ENCODE measurements around the gene MAP3K20.
"Not testable (repeated sequence)": the region's sequence is repeated elsewhere in the genome, so short reads cannot be mapped to it uniquely, and the experiment has no call there.

MAP3K20 gene

DNA sequence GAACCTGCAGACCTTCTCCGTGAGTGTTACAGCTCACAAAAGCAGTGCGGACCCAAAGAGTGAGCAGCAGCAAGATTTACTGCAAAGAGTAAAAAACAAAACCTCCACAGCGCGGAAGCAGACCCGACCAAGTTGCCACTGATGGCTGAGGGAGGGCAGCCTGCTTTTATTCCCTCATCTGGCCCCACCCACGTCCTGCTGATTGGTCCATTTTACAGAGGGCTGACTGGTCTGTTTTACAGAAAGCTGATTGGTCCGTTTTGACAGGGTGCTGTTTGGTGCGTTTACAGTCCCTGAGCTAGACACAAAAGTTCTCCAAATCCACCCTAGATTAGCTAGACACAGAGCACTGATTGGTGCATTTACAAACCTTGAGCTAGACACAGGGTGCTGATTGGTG, 206.3 kb downstream of the MAP3K20 start:
- DNase-seq (ENCODE audit: low read depth) = not testable (repeated sequence)

DNA sequence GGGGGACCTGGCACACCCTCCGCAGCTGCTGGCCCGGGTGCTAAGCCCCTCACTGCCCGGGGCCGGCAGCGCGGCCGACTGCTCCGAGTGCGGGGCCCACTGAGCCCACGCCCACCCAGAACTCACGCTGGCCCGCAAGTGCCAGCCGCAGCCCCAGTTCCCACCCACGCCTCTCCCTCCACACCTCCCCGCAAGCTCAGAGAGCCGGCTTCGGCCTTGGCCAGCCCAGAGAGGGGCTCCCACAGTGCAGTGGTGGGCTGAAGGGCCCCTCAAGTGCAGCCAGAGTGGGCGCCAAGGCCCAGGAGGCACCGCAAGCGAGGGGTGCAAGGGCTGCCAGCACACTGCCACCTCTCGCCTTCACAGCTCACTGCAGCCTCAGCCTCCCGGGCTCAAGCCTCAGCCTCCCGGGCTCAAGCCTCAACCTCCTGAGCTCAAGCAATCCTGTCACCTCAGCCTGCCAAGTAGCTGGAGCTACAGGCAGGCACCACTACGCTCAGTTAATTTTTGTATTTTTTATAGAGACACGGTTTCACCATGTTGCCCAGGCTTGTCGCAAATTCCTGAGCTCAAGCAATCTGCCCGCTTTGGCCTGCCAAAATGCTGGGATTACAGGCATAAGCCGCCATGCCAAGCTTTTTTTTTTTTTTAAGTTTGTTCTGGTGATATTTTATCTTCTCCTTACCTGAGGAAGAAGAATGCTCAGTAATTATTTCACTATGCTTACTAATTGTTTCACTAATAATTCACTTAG, 207.3 kb downstream of the MAP3K20 start:
- no peak for DNase-seq (ENCODE audit: low read depth)

DNA sequence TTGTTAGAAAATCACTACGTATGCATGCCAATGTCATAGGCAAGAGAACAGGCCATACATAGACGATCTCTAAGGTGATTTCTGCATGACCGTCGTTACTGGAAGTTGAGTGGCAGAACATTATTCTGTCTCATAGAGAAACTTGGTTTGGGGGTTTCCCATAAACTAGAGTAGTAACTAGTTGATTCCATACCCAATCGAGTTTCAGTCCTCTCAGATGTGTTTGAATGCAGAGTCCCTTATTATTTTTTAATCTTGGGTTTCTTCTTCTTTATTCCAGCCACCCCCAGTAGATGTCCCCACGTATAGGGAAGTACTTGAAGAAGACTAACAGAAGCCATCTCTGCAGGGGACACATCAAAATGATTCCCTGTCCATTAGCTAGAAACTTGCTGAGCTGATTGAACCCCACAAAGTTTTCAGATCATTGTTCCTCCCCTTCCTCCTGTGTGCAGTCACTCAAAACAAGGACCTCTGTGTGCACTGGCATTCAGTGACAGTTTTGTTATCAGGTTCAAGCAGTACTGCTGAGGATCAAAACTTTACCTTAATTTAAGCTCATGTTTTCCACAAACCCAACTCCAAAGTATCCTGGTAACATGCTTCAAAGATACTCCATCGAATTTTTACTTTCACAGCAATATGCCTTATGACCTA, 210.6 kb downstream of the MAP3K20 start:
- no peak for DNase-seq (ENCODE audit: low read depth)

DNA sequence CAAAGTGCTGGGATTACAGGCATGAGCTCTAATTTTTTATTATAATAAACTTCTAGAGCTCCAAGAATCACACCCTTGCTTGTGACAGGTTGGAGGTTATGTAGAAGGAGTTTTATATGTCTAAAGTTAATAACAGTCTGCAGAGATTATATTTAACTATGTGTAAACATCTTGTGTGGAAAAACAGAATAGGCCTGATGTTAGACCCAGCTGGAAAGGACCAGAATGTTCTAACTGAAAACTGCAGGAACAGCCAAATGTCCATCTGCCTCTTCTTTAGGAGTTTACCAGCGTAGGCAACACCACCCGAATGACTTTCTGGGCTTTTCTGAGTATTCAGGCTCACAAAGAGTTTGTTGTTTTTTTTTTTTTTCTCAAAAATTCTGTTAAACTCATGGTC, 211.9 kb downstream of the MAP3K20 start:
- no peak for DNase-seq (ENCODE audit: low read depth)

DNA sequence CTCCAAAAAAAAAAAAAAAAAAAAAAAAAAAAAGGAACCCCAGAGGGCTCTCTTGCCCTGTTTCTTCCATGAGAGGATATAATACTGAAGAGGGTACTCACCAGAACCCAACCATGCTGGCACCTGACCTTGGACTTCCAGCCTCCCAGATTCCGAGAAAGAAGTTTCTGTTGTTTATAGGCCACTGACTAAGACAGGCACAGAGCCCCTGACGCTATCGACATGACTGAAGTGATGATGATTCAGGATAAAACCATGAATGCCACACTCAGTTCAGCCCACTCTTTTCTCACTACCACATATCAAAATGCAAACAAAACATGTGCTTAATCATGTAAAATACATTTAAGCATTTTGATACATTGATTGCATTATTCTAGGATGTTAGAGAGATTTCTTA, 212.9 kb downstream of the MAP3K20 start:
- DNase-seq (ENCODE audit: low read depth) = peak; percentile 79

DNA sequence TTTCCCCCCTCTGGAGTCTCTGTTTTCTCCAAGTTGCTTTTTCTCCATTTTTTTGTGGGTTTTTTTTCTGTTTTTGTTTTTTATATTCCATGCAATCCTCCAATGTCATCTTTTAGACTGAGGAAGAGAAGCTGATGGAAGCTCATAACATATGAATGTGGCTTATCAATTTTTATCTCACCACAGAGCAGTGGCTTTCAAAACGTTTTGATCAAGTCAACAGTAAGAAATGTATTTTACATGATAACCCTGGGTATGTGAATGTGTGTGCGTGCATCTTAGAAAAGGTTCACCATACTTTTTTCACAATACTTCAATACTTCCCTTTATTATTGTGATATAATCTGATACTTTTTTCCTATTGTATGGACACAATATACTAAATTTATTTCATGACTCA, 214.4 kb downstream of the MAP3K20 start:
- DNase-seq (ENCODE audit: low read depth) = peak; percentile 79

GRCh38 chr2:173290518-173290917, 214.9 kb downstream of the MAP3K20 start:
- DNase-seq (ENCODE audit: low read depth) = no peak

GRCh38 chr2:173291412-173291811, 215.8 kb downstream of the MAP3K20 start:
- no peak for DNase-seq (ENCODE audit: low read depth)

GRCh38 chr2:173296235-173296634, 220.6 kb downstream of the MAP3K20 start:
- no peak for DNase-seq (ENCODE audit: low read depth)

GRCh38 chr2:173298536-173299097, 223.0 kb downstream of the MAP3K20 start:
- peak; percentile 32 for DNase-seq (ENCODE audit: low read depth)

- no peak for DNase-seq (ENCODE audit: low read depth)
Measured at GRCh38 chr2:173299764-173300163, 224.1 kb downstream of the MAP3K20 start.

GRCh38 chr2:173300458-173300857, 224.8 kb downstream of the MAP3K20 start:
- no peak for DNase-seq (ENCODE audit: low read depth)

DNA sequence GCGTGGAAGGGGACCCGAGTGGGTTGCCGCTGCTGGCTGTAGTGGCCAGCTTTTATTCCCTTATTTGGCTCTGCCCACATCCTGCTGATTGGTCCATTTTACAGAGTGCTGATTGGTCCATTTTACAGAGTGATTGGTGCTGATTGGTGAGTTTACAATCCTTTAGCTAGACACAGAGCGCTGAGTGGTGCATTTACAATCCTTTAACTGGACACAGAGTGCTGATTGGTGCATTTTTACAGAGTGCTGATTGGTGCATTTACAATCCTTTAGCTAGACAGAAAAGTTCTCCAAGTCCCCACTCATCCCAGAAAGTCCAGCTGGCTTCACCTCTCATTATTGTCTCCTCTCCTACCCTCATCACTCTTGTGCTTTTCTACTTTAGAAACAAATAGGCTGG, 225.9 kb downstream of the MAP3K20 start:
- not testable (repeated sequence) for DNase-seq (ENCODE audit: low read depth)

DNA sequence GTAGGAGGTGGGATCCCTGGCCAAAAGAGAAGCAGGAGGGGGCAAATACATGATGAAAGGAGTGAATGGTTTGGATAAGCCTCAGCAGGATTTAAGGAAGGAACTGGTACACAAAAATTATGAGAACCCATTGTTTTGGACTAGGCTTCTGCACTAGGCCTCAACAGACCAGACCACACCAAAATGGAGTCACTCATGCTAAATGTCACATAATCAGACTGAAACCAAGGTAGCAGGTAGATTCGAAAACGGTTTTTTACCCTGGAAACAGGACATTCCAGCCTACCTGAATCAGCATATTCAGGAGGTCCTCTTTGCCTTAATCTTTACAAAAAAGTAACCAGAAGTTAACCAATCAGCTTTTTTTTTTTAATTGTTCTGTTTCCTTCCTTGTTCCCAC, 229.7 kb downstream of the MAP3K20 start:
- no peak for DNase-seq (ENCODE audit: low read depth)

GRCh38 chr2:173307293-173307692, 231.6 kb downstream of the MAP3K20 start:
- no peak for DNase-seq (ENCODE audit: low read depth)

GRCh38 chr2:173309370-173309769, 233.7 kb downstream of the MAP3K20 start:
- DNase-seq (ENCODE audit: low read depth) = not testable (repeated sequence)

DNA sequence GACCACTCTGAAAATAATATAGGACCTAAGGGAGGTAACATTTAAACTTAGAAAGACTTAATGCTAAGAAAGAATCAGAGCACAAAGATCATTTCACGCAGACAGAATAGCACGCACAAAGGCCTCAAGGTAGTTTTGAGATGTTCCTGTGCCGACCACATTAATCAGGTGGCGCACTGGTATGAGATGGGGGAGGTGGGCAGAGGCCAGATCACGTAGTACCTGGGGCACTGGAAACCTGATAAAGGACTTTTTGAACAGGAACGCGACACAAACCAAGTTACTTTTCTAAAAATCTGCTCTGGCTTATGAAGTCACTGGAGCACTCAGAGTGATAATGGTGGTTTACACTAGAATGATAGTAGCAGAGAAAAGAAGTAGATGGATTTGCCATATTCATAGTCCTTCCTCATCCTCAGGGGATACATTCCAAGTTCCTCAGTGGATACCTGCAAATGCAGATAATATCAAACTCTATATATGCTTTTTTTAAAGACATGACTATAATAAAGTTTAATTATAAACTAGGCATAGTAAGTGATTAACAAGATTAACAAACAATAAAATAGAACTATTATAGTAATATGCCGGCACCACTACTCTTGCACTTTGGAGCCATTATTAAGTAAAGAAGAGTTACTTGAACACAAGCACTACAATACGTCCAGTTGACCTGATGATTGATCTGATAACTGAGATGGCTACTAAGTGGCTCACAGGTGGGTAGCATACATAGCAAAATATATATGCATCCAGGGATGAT, 236.4 kb downstream of the MAP3K20 start:
- DNase-seq (ENCODE audit: low read depth) = no peak
